Duodenal mucosa (tissue), 2 donors: ENCODE results near the gene PER1.

Source experiments
- H3K27ac ChIP-seq: one replicate; pipeline ENCODE4 v1.7.0; 2013; ENCODE audit warnings: low read depth, low read length
- H3K27me3 ChIP-seq, 2 donors: one replicate each; pipeline ENCODE4 v1.7.0; 2013; ENCODE audit warnings: low read length in 2 of 2, control low read depth in 1 of 2; ENCODE audit not compliant: insufficient read depth in 2 of 2, control insufficient read depth in 1 of 2
- H3K36me3 ChIP-seq, 2 donors: one replicate each; pipeline ENCODE4 v1.7.0; 2013; ENCODE audit warnings: low read length in 2 of 2, control low read depth in 1 of 2; ENCODE audit not compliant: insufficient read depth in 2 of 2, control insufficient read depth in 1 of 2
- H3K4me1 ChIP-seq, 2 donors: one replicate each; pipeline ENCODE4 v1.7.0; 2013; ENCODE audit warnings: low read length in 2 of 2, control low read depth in 1 of 2; ENCODE audit not compliant: insufficient read depth in 2 of 2, control insufficient read depth in 1 of 2
- H3K4me3 ChIP-seq, 2 donors: one replicate each; pipeline ENCODE4 v1.7.0; 2013; ENCODE audit warnings: low read length in 2 of 2, low read depth in 1 of 2
- H3K9ac ChIP-seq, 2 donors: one replicate each; pipeline ENCODE4 v1.7.0; 2013; ENCODE audit warnings: low read length in 2 of 2, low read depth in 1 of 2
- H3K9me3 ChIP-seq, 2 donors: one replicate each; pipeline ENCODE4 v1.7.0; 2013; ENCODE audit warnings: low read length in 2 of 2, control low read depth in 1 of 2; ENCODE audit not compliant: control insufficient read depth in 1 of 2

The PER1 gene

DNA sequence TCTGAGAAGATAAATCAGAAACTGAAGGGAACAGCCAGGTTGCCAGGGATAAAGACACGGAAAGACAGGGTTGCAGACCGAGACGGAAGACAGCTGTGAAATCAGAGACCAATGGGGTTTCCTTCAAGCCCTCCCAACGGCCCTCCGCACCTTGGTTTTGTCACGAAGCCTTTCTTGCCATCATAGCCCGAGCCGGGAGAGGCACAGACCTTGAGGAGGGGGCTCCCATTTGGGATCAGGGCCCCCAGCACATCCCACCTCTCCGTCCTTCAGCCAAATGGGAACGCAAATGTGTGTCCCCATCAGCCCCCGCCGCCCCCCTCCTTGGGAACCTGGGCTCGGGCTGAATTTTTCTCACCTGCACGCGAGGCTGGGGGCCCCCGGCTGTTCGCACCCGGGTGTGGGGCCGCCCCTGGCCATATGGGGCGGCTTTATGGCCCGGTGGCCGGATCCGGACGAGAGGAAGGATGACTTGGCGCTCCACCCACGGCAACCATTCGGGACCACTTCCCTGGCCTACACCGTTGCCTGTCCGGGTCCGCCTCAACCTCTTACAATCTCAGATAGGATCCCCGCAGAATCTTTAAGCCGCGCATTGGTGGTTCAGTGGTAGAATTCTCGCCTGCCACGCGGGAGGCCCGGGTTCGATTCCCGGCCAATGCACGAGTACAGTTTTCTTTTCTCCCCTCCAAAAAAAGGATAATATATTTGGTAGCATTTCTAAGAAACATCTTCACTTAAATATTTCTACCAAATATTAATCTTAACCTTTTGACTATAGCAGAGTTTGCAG, 26.9 kb downstream of the PER1 start:
- H3K27ac ChIP-seq: no peak overlapping the region
- H3K4me1 ChIP-seq: peaks cover 53 to 64% of the 10 kb centered on the region in 2 donors
- H3K9me3 ChIP-seq: no peaks in the 10 kb centered on the region
- H3K36me3 ChIP-seq: no peaks in the 10 kb centered on the region
- H3K9ac ChIP-seq: no peak overlapping the region
- H3K4me3 ChIP-seq: peak overlapping the region; percentile 67 to 69
- H3K27me3 ChIP-seq: peaks cover 42 to 46% of the 10 kb centered on the region in 2 donors

DNA sequence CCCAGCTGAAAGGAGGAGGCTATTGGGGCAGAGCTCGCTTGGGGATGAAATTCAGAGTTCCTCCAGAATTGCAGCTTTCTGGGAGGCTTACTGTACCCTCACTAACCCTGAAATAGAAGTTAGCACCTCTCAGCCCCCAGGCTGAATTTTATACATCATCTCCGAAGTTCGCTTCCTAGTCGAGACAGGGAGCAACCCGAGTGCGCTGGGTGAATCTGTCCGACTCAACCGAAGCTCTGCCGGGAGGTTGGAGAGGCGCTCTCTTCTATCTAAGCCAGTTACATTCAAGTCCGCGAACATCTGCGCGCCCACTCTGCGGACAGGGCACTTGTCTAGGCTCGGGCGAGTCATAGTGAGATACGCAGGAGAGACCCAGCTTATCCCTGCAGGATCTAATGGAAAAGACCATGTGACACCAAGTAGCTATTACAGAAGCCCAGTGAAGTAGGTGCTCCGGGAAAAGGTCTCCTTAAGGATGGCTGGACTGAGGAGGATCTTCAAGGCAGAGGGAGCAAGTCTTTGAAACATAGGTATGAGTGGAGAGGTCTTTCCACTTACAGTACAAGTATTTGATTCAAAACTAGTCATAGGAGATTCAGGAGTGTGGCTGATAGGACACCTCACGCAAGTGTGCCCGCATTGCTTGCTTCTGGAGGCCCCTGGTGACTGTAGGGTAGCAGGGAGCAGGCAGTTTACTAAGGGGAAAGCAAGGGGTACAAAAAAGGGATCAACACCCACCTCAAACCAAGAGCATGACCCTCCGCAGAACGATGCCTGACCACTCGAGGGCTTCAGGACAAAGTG, 27.7 kb downstream of the PER1 start:
- Histone ChIP-seq H3K27me3 (peaks cover 41 to 42% of the 10 kb centered on the region in 2 donors), H3K9ac (peak overlapping the region in 1 of 2 donors; percentile 15), H3K27ac (no peak overlapping the region), H3K4me3 (peak overlapping the region; percentile 66 to 67), H3K4me1 (peaks cover 54 to 69% of the 10 kb centered on the region in 2 donors), H3K9me3 (no peaks in the 10 kb centered on the region), H3K36me3 (no peaks in the 10 kb centered on the region)

DNA sequence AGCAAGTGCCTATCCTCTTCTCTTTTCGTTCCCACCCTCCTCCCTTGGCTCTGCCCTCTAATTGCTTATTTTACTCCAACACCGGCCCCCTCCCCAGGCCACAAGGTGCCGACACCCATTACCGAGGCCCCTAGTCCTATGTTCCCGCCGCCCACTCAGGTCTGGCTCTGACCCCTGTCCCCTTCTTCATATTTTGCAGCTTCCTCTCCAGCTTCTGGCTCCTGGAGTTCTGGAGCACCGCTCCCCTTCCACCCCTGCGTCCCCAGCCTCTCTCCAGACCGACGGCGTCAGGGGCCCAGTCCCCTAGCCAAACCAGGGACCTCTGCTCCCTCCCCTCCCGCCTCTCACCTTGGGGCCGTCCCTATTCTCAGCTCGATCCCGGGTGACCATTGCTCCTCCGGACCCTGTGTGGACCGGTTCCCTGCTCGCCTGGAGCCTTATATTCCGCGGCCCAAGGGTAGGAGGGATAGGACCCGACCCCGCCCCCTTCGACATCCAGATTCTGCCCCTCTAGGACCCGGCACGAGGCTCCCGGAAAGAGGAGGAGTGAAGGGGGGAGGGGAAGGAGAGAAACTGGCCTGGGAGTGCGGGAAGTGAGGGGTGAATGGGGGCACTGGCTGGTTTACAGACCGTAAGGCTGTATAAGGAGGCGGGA, 28.4 kb downstream of the PER1 start, which contains the start of gene HES7:
Gene HES7 (minus strand): TSS at position 412 of the 655 bp plus-strand sequence. CDS start 22 bp downstream, at position 390.
- Histone ChIP-seq H3K36me3 (no peaks in the 10 kb centered on the region), H3K4me3 (peak within 1 kb of the TSS; percentile 66 to 67), H3K27me3 (peaks cover 38 to 42% of the 10 kb centered on the region in 2 donors), H3K27ac (no peak within 1 kb of the TSS), H3K9ac (peak within 1 kb of the TSS in 1 of 2 donors; percentile 38), H3K9me3 (no peaks in the 10 kb centered on the region), H3K4me1 (peaks cover 54 to 69% of the 10 kb centered on the region in 2 donors)

DNA sequence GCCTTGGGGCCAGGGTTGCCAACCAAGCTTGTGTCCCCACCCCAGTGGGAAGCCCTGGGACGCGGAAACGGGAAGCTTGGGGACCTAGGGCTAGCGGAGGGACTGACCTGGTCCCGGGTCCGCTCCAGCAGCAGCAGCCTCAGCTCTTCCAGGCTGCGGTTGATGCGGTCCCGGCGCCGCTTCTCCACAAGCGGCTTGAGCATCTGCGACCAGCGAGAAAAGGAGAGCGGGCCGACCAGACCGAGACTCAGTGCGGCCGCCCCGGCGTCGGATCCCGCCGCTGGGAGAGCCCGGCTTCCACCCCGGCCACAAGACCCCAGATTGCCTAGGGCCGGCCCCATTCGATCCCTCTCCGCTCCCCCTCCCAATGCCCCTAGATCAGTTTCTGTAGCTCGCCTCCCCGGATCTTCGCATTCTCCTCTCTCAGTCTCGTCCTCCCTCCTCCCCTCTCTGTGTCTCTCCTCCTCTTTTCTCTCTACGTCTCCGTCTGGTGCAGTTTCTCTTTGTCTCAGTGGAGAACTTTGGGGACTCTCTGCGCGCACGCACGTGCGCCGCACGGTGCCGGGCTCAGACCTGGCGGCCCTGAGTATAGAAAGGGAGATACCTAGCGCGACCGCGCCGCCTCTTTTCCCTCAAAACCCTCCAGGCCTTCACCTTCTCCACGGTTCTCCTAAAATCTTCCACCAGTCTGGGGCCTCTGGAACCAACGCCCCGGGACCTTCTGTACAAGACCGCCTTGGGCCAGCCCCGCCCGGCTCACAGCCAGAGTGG, 29.1 kb downstream of the PER1 start:
- peaks cover 60 to 74% of the 10 kb centered on the region in 2 donors for H3K4me1 ChIP-seq
- H3K9me3 ChIP-seq: no peaks in the 10 kb centered on the region
- H3K27ac ChIP-seq: no peak overlapping the region
- H3K27me3 ChIP-seq: peaks cover 35 to 38% of the 10 kb centered on the region in 2 donors
- H3K4me3 ChIP-seq: peak overlapping the region; percentile 66 to 67
- peak overlapping the region in 1 of 2 donors; percentile 38 for H3K9ac ChIP-seq
- H3K36me3 ChIP-seq: no peaks in the 10 kb centered on the region

DNA sequence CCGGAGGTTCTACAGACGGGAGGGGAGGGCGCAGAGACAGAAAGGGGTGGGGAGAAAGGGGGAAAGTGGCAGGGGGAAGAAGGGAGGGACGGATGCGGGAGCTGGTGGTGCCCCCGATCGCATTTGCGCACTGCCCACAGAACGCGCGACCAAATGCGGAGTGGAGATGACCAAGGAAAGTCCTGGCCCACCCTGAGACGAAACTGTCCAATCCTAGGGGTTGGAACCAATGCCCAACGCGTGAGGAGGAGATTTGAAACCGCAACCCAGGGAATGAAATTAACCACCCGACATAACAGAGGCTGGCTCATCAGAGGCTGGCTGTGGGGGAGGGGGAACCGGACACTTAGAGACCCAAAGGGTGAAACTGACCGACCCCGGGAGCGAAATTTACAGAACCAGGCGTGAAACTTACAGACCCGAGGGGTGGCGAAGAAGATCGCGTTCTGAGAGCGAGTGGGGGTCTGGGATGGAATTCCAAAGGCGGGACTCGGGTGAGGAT, 29.7 kb downstream of the PER1 start:
- H3K9ac ChIP-seq: peak overlapping the region; percentile 19 to 38
- no peak overlapping the region for H3K27ac ChIP-seq
- no peaks in the 10 kb centered on the region for H3K36me3 ChIP-seq
- peak overlapping the region; percentile 66 to 67 for H3K4me3 ChIP-seq
- H3K9me3 ChIP-seq: no peaks in the 10 kb centered on the region
- peaks cover 66 to 81% of the 10 kb centered on the region in 2 donors for H3K4me1 ChIP-seq
- H3K27me3 ChIP-seq: peaks cover 39 to 42% of the 10 kb centered on the region in 2 donors

DNA sequence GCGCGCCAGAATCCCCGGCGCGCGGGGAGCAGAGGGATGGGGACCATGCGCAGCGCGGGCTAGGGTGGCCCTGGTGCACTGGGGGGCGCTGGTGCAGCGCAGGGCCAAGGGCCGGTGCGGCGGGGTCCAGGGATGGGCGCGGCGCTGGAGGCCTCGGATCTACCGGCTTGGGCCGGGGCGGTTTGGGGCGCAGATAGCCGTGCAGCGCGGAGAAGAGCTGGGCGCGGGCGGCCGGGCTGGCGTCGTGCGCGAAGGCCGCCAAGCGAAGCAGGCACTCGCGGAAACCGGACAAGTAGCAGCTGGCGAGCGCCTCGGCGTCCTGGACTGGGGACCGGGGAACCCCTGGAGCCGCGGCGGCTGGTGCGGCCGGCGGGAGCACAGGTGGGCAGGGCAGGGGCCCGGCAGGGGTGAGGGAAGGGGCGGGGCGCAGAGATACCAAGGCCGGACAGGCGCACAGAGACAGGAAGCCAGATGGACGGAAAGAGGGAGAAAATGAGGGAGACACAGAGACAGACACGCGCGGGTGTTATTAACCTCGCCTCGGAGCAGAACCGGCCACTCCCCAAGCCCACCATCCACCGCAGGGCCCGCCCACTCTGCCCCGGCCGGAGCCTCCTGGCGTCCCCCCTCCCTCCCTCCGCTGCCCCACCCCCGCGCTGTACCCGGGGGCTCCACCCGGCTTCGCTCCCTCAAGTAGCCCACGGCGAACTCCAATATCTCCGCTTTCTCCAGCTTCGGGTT, 30.4 kb downstream of the PER1 start:
- H3K9me3 ChIP-seq: no peaks in the 10 kb centered on the region
- peak overlapping the region in 1 of 2 donors; percentile 19 for H3K9ac ChIP-seq
- H3K36me3 ChIP-seq: no peaks in the 10 kb centered on the region
- H3K4me1 ChIP-seq: peaks cover 64 to 79% of the 10 kb centered on the region in 2 donors
- peak overlapping the region; percentile 66 to 67 for H3K4me3 ChIP-seq
- H3K27me3 ChIP-seq: peaks cover 44 to 46% of the 10 kb centered on the region in 2 donors
- H3K27ac ChIP-seq: no peak overlapping the region

DNA sequence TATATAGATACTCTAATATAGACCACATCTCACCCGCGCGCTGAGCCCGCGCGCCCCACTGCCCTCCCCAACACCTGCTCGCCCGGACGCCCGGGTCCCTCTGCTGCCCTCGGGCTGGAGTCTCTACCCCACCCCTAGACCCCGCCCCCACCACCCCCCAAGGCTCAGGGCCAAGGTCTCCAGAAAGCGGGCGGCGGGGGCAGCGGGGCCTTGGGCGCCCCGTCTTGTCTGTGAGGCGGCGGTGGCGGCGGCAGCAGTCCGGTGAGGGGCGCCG, 30.9 kb downstream of the PER1 start:
- Histone ChIP-seq H3K4me1 (peaks cover 62 to 79% of the 10 kb centered on the region in 2 donors), H3K9ac (peak overlapping the region; percentile 4 to 46), H3K27me3 (peaks cover 49 to 50% of the 10 kb centered on the region in 2 donors), H3K9me3 (no peaks in the 10 kb centered on the region), H3K4me3 (peak overlapping the region; percentile 66 to 68), H3K27ac (no peak overlapping the region), H3K36me3 (no peaks in the 10 kb centered on the region)

DNA sequence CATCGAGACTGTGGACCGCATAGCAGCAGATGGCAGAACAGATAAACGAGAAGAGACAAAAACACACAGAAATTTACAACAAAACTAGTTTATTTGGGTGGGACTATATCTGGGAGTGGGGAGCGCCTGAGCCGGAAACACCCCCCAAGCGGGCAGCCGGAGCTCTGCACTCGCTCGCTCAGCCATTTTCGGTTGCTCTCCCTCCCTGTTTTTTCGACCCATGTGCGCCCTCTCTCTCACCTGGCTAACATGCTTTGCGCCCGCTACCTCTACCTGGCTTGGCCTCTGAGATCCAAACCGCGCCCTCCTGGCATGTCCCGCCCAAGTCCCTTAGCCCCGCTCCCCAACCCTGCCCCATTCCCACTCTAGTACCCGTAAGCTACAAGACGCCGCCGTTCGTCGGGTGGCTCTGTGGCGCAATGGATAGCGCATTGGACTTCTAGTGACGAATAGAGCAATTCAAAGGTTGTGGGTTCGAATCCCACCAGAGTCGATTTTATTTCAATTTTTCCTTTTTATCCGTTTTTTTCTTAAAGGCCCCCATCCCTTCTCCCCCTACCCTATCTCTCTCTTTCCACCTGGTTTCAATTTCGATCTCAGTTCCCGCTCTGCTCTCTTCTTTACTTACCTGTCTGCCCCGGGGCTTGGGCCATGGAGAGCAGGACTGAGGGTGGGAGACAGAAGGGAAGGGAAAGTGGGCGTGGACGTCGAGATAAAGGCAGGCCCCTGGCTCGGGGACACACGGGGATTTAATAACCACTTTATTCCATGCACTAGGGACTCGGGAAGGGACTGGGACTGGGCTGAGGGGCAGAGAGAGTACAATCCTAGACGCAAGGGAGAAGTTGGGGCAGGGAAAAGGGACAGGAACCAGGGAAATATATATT, 31.4 kb downstream of the PER1 start:
- H3K4me3 ChIP-seq: peak overlapping the region; percentile 63 to 68
- peaks cover 58 to 74% of the 10 kb centered on the region in 2 donors for H3K4me1 ChIP-seq
- H3K27me3 ChIP-seq: peaks cover 55 to 56% of the 10 kb centered on the region in 2 donors
- H3K27ac ChIP-seq: no peak overlapping the region
- H3K9me3 ChIP-seq: no peaks in the 10 kb centered on the region
- H3K9ac ChIP-seq: peak overlapping the region; percentile 4 to 46
- H3K36me3 ChIP-seq: no peaks in the 10 kb centered on the region
